Body of pancreas (tissue), 4 donors: ENCODE results near the gene CEP89. TPM values are rescaled to one million over a fixed set of nuclear protein-coding genes. Genes with fewer than 3 reads are reported as not detected.

Experiments
- ATAC-seq: fragments of 150-250 bp; one replicate; pipeline ENCODE4 v1.9.1; 2016
- DNase-seq, 4 donors: peaks; one replicate each; pipeline ENCODE4 v3.0.0-alpha.2; 2019
- H3K27ac ChIP-seq, 4 donors: fragments of 200-600 bp; sonication (generic); 1 replicate in 3 of 4; 2 replicates in 1 of 4; pipeline versions ENCODE4 v1.5.1 to v1.6.1; 2016 to 2019; ENCODE audit warnings: mild to moderate bottlenecking in 1 of 4, mixed read lengths in 1 of 4, moderate library complexity in 1 of 4
- H3K27me3 ChIP-seq, 2 donors: fragments of 200-600 bp; sonication (generic); one replicate each; pipeline ENCODE4 v1.6.0; 2016; ENCODE audit warnings: mild to moderate bottlenecking in 1 of 2
- H3K36me3 ChIP-seq, 2 donors: fragments of 200-600 bp; sonication (generic); replicated peaks in 1 of 2; 2 replicates each; pipeline ENCODE4 v1.5.1; 2016; ENCODE audit warnings: low read depth in 2 of 2; ENCODE audit not compliant: insufficient read depth in 1 of 2
- H3K4me1 ChIP-seq: fragments of 200-600 bp; sonication (generic); one replicate; pipeline ENCODE4 v1.6.0; 2016
- H3K4me3 ChIP-seq, 2 donors: fragments of 200-600 bp; sonication (generic); 1 replicate in 1 of 2; 2 replicates in 1 of 2; pipeline ENCODE4 v1.5.1; 2016 to 2019
- H3K9me3 ChIP-seq, 3 donors: fragments of 200-600 bp; sonication (generic); 1 replicate in 2 of 3; 2 replicates in 1 of 3; pipeline ENCODE4 v1.5.1; 2016
- POLR2A ChIP-seq, 3 donors: fragments of 450-650 bp; IDR thresholded peaks; one replicate each; pipeline ENCODE4 v1.6.1; 2016; ENCODE audit warnings: antibody characterized with exemption in 3 of 3, mild to moderate bottlenecking in 2 of 3
- whole genome bisulfite sequencing, 2 donors: methylation state at CpG; one replicate each; pipeline ENCODE4 v1.1.5; 2017; 5-methylcytosine and 5-hydroxymethylcytosine counted together
- intact Hi-C: fragments of 100-400 bp; cut with DNase I; formaldehyde crosslinking; loops from one replicate; pipeline ENCODE4 v1.15.1; 2023
- total RNA-seq, 2 donors: library from RNA; depleted of rRNA; stranded (reverse); fragments of >200 nt; gene quantifications; one replicate each; pipeline ENCODE4 v1.1.0, GENCODE V29; 2016
- TF ChIP-seq, protein P1 (sequence below), 7 experiments: fragments of 450-650 bp in 4 of 7; fragments of 200-600 bp in 3 of 7; sonication (generic) in 3 of 7; IDR thresholded peaks; one replicate each; pipeline ENCODE4 v1.5.1; 2016 to 2019; ENCODE audit warnings: antibody characterized with exemption in 7 of 7

Gene CEP89
- total RNA-seq, 2 donors from 2014 or later = 7.8 to 8.6 TPM

DNA sequence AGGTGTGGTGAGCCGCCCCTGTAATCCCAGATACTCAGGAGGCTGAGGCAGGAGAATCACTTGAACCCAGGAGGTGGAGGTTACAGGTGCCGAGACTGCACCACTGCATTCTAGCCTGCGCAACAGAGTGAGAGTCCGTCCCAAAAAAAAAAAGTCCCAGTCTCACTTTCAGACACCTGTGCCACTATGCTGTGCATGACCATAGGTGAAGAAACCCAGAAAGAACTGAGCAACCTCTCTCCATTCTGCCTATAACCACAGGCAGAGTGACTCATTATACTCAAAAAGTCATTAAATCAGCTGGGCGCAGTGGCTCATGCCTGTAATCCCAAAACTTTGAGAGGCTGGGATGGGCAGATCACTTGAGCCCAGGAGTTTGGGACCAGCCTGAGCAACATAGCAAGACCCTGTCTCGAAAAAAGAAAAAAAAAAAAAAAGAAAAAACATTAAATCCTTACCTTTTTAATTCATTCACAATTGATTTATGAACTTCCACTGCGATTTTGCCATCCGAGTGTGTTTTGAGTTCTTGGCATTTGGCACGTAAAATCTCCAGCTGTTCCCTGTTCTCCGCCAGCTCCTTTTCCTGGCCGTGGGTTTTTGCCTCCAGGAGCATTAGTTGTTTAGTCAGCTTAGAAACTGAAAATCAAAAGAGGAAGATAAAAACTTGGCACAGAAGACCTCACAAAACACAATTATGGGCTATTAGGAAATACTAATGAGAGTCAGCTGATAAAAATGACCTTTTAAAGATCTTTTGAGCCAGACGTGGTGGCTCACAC is 56.7 kb downstream of the CEP89 start:
- TF ChIP-seq, protein P1, sequence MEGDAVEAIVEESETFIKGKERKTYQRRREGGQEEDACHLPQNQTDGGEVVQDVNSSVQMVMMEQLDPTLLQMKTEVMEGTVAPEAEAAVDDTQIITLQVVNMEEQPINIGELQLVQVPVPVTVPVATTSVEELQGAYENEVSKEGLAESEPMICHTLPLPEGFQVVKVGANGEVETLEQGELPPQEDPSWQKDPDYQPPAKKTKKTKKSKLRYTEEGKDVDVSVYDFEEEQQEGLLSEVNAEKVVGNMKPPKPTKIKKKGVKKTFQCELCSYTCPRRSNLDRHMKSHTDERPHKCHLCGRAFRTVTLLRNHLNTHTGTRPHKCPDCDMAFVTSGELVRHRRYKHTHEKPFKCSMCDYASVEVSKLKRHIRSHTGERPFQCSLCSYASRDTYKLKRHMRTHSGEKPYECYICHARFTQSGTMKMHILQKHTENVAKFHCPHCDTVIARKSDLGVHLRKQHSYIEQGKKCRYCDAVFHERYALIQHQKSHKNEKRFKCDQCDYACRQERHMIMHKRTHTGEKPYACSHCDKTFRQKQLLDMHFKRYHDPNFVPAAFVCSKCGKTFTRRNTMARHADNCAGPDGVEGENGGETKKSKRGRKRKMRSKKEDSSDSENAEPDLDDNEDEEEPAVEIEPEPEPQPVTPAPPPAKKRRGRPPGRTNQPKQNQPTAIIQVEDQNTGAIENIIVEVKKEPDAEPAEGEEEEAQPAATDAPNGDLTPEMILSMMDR (IDR thresholded peaks at IDR 0.05) = no peak
- TF ChIP-seq POLR2A (IDR thresholded peaks at IDR 0.05) = no peak
- no peaks in the 10 kb centered on the region for H3K27me3 ChIP-seq
- WGBS, 2 donors = 69 to 89% methylated on average over 12 of the region's 12 CpGs

DNA sequence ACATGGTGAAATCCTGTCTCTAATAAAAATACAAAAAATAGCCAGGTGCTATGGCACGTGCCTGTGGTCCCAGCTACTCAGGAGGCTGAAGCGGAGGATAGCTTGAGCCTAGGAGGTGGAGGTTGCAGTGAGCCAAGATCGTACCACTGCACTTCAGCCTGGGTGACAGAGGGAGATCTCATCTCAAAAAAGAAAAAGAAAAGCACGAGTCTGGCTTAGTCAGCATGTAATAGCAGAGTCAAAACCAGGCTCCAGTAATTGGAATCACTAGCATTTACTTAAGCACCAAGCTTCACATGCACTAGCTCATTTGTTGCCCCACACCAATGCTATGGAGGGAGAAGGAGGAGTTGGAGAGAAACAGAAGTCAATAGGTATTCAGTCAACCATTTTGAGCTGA is 60.3 kb downstream of the CEP89 start:
- no peaks in the 10 kb centered on the region for H3K9me3 ChIP-seq
- no peak for ATAC-seq
- no peak for DNase-seq
- H3K4me3 ChIP-seq = no peak overlapping the region
- TF ChIP-seq, protein P1 (IDR thresholded peaks at IDR 0.05) = no peak
- TF ChIP-seq POLR2A (IDR thresholded peaks at IDR 0.05) = no peak
- intact Hi-C loops = no loop called here
- H3K36me3 ChIP-seq = peaks cover 2 to 4% of the 10 kb centered on the region in 2 donors
- no peaks in the 10 kb centered on the region for H3K4me1 ChIP-seq
- 84 to 90% methylated on average over 4 of the region's 4 CpGs for WGBS, 2 donors
- no peak overlapping the region for H3K27ac ChIP-seq
- no peaks in the 10 kb centered on the region for H3K27me3 ChIP-seq

More for the DNA sequence above, 56.7 kb downstream of the CEP89 start:
- H3K4me1 ChIP-seq = no peaks in the 10 kb centered on the region
- ATAC-seq (no peak), DNase-seq (no peak)
- H3K36me3 ChIP-seq = no peaks in the 10 kb centered on the region
- no peak overlapping the region for H3K27ac ChIP-seq
- no peaks in the 10 kb centered on the region for H3K9me3 ChIP-seq
- intact Hi-C loops = no loop called here
- H3K4me3 ChIP-seq = no peak overlapping the region

DNA sequence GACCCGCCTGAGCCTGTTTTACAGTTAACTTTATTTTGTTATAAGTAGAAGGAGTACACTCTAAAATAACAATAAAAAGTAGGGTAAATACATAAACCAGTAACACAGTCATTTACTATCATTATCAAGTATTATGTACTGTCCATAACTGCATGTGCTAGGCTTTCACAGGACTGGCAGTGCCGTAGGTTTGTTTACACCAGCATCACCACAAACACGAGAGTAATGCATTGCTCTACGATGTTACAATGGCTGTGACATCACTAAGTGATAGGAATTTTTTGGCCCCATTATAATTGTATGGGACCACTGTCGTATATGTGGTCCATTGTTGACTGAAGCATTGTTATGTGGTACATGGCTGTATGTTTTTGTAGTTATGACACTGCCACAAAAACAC is 60.9 kb downstream of the CEP89 start:
- WGBS, 2 donors = 85 to 95% methylated on average over 5 of the region's 5 CpGs
- Histone ChIP-seq H3K9me3 (no peaks in the 10 kb centered on the region), H3K36me3 (peaks cover 2 to 4% of the 10 kb centered on the region in 2 donors), H3K27me3 (no peaks in the 10 kb centered on the region), H3K4me3 (no peak overlapping the region), H3K4me1 (no peaks in the 10 kb centered on the region), H3K27ac (no peak overlapping the region)
- TF ChIP-seq, protein P1 (IDR thresholded peaks at IDR 0.05) = no peak
- no peak for TF ChIP-seq POLR2A (IDR thresholded peaks at IDR 0.05)
- DNase-seq (no peak), ATAC-seq (no peak)
- intact Hi-C loops = no loop called here

DNA sequence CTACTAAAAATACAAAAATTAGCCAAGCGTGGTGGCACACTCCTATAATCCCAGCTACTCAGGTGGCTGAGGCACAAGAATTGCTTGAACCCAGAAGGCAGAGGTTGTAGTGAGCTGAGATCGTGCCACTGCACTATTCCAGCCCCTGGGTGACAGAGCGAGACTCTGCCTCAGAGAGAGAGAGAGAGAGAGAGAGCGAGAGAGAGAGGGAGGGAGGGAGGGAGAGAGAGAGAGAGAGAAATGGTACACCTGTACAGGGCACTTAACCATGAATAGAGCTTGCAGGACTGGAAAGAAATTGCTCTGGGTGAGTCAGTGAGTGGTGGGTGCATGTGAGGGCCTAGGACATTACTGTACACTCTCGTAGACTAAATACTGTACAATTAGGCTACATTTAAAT is 61.7 kb downstream of the CEP89 start:
- ATAC-seq (no peak), DNase-seq (no peak)
- H3K4me3 ChIP-seq = no peak overlapping the region
- H3K36me3 ChIP-seq = peaks cover 2 to 4% of the 10 kb centered on the region in 2 donors
- TF ChIP-seq, protein P1 (IDR thresholded peaks at IDR 0.05) = no peak
- TF ChIP-seq POLR2A (IDR thresholded peaks at IDR 0.05) = no peak
- H3K27me3 ChIP-seq = no peaks in the 10 kb centered on the region
- H3K9me3 ChIP-seq = no peaks in the 10 kb centered on the region
- H3K27ac ChIP-seq = no peak overlapping the region
- no peaks in the 10 kb centered on the region for H3K4me1 ChIP-seq
- WGBS, 2 donors = 98 to 100% methylated on average over 5 of the region's 5 CpGs
- intact Hi-C loops = no loop called here

GRCh38 chr19:32909257-32909656 is 62.5 kb downstream of the CEP89 start:
- Histone ChIP-seq H3K4me3 (no peak overlapping the region), H3K27me3 (no peaks in the 10 kb centered on the region), H3K36me3 (peaks cover 2 to 4% of the 10 kb centered on the region in 2 donors), H3K4me1 (no peaks in the 10 kb centered on the region), H3K27ac (no peak overlapping the region), H3K9me3 (no peaks in the 10 kb centered on the region)
- DNase-seq = no peak
- ATAC-seq = no peak
- intact Hi-C loops = no loop called here
- TF ChIP-seq, protein P1 (IDR thresholded peaks at IDR 0.05) = no peak
- TF ChIP-seq POLR2A (IDR thresholded peaks at IDR 0.05) = no peak
